Activated naive CD4-positive, alpha-beta T cell treated with anti-CD3 and anti-CD28 coated beads, Interleukin-2, amount 10 ng/mL, durations not matched to agents 7 days and 5 days (primary cell): ENCODE results near the gene SYTL1.

Experiments used
- CTCF ChIA-PET: fragments of 350-600 bp; sonication (Branson Sonifier 250); formaldehyde crosslinking; loops from one replicate; lab custom pipeline; 2021; ENCODE audit warnings: antibody characterized with exemption; lab: Charles Lee
- DNase-seq: peaks from one replicate; pipeline ENCODE4 v3.0.0-alpha.2; 2020
- H3K27ac Mint-ChIP-seq: one replicate; pipeline ENCODE4 v1.8.0; 2021; ENCODE audit warnings: mild to moderate bottlenecking, moderate library complexity, mixed read lengths
- H3K27me3 Mint-ChIP-seq: one replicate; pipeline ENCODE4 v1.8.0; 2021; ENCODE audit warnings: mild to moderate bottlenecking, mixed read lengths
- H3K36me3 Mint-ChIP-seq: one replicate; pipeline ENCODE4 v1.8.0; 2021; ENCODE audit warnings: mixed read lengths
- H3K4me1 Mint-ChIP-seq: one replicate; pipeline ENCODE4 v1.8.0; 2021; ENCODE audit warnings: mixed read lengths
- H3K4me3 Mint-ChIP-seq: one replicate; pipeline ENCODE4 v1.8.0; 2021; ENCODE audit warnings: mild to moderate bottlenecking, moderate library complexity, mixed read lengths
- H3K9me3 Mint-ChIP-seq: one replicate; pipeline ENCODE4 v1.8.0; 2021; ENCODE audit warnings: mixed read lengths

SYTL1 gene, protein sequence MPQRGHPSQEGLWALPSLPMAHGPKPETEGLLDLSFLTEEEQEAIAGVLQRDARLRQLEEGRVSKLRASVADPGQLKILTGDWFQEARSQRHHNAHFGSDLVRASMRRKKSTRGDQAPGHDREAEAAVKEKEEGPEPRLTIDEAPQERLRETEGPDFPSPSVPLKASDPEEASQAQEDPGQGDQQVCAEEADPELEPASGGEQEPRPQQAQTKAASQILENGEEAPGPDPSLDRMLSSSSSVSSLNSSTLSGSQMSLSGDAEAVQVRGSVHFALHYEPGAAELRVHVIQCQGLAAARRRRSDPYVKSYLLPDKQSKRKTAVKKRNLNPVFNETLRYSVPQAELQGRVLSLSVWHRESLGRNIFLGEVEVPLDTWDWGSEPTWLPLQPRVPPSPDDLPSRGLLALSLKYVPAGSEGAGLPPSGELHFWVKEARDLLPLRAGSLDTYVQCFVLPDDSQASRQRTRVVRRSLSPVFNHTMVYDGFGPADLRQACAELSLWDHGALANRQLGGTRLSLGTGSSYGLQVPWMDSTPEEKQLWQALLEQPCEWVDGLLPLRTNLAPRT

GRCh38 chr1:27341525-27342252, at the start of gene SYTL1:
SYTL1 (plus strand) TSS chr1:27342022; CDS start chr1:27345335, 3,313 bp downstream.
- H3K27me3 Mint-ChIP-seq: no peaks in the 10 kb centered on the region
- peak within 1 kb of the TSS; percentile 90 for H3K4me3 Mint-ChIP-seq
- CTCF ChIA-PET: interaction anchor here (0.6 to 3.2 kb wide), 8 partner anchors 9 to 50 kb away, joined by 3 to 26 read pairs (median 4); partner anchors contain the start of gene GPR3
- peak; percentile 81 for DNase-seq
- H3K36me3 Mint-ChIP-seq: peaks cover 41% of the 10 kb centered on the region
- peaks cover 59% of the 10 kb centered on the region for H3K4me1 Mint-ChIP-seq
- no peaks in the 10 kb centered on the region for H3K9me3 Mint-ChIP-seq
- peak within 1 kb of the TSS; percentile 90 for H3K27ac Mint-ChIP-seq

DNA sequence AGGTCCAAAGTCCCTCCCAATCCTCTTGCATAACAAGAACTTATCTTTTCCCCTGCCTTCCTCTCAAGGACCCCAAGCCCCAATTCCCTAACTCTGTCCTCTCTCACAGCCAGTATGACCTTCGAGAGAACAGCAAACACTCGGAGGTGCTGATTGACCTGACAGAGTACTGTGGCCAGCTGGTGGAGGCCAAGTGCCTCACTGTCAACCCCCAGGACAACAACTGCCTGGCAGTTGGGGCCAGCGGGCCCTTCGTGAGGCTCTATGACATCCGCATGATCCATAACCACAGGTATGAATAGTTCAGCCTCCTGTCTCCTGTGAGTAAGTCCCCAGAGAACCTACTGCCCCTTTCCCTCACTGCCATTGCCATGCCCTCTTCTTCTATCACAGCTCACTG, 49.7 kb upstream of the SYTL1 start:
- Mint-ChIP-seq H3K9me3 (no peaks in the 10 kb centered on the region), H3K27ac (no peak overlapping the region), H3K4me1 (no peaks in the 10 kb centered on the region), H3K27me3 (no peaks in the 10 kb centered on the region), H3K4me3 (no peak overlapping the region), H3K36me3 (peaks cover 29% of the 10 kb centered on the region)
- CTCF ChIA-PET: interaction anchor here (1.4 to 19.6 kb wide), 2 partner anchors 10 to 98 kb away, joined by 4 to 536 read pairs; partner anchors contain the start of genes CD164L2 and GPR3
- no peak for DNase-seq

GRCh38 chr1:27293915-27294314, 47.9 kb upstream of the SYTL1 start:
- CTCF ChIA-PET: interaction anchor here (0.9 to 19.6 kb wide), 4 partner anchors 10 to 249 kb away, joined by 3 to 536 read pairs (median 26); partner anchors contain the start of genes CD164L2 and GPR3
- Mint-ChIP-seq H3K9me3 (no peaks in the 10 kb centered on the region), H3K4me1 (no peaks in the 10 kb centered on the region), H3K27me3 (no peaks in the 10 kb centered on the region), H3K27ac (no peak overlapping the region), H3K4me3 (no peak overlapping the region), H3K36me3 (peaks cover 27% of the 10 kb centered on the region)
- DNase-seq: no peak

GRCh38 chr1:27296773-27297291, 45.0 kb upstream of the SYTL1 start:
- Mint-ChIP-seq H3K4me1 (no peaks in the 10 kb centered on the region), H3K4me3 (no peak overlapping the region), H3K27ac (no peak overlapping the region), H3K27me3 (no peaks in the 10 kb centered on the region), H3K9me3 (no peaks in the 10 kb centered on the region), H3K36me3 (peaks cover 27% of the 10 kb centered on the region)
- peak; percentile 79 for DNase-seq
- CTCF ChIA-PET: interaction anchor here (0.6 to 19.6 kb wide), 35 partner anchors 9 to 473 kb away, joined by 3 to 536 read pairs (median 4); partner anchors contain the start of genes CD164L2, GPR3, SYTL1 and WDTC1

- CTCF ChIA-PET: interaction anchor here (1.0 to 19.6 kb wide), 18 partner anchors 11 to 310 kb away, joined by 3 to 536 read pairs (median 4); partner anchors contain the start of genes CD164L2, GPR3 and SYTL1
- DNase-seq: no peak
- Mint-ChIP-seq H3K27ac (peak overlapping the region; percentile 52), H3K36me3 (peaks cover 23% of the 10 kb centered on the region), H3K9me3 (no peaks in the 10 kb centered on the region), H3K4me1 (no peaks in the 10 kb centered on the region), H3K27me3 (no peaks in the 10 kb centered on the region), H3K4me3 (no peak overlapping the region)
These were observed 43.9 kb upstream of the SYTL1 start for GRCh38 chr1:27297903-27298302.

DNA sequence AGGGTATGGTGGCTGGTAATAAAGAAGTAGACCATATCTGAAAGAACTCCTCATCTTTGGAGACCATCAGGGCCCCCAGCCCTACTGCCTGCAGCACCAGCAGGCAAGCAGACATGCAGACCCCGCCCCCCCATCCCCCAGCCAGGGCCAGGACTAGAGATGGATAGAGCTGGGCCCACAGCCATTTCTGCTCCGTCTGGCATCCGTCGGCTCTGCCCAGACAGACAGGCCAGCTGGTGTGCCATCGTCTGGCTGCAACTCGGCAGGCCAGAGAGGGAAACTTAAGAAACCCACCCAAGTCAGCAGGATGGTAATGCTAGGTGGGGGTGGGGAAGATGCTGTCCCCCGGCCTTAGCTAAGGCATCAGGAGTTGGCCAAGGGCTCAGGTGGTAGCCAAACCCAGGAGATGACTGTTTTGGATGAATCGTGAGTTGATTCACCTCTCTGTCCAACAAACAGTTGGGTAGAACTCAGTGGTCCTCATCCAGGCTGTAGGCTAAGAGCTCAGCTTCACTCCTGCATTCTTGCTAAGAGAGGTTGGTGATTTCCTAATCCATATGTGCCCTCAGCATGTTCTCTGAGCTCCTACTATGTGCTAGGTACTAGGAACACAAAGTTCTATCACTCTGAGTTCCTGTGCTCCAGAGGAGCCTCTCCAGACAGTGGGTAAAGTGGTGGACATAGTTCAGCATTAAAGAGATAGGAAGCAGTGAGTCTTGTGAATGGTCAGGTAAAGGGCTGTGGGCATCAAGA, 43.0 kb upstream of the SYTL1 start:
- Mint-ChIP-seq H3K9me3 (no peaks in the 10 kb centered on the region), H3K4me1 (no peaks in the 10 kb centered on the region), H3K4me3 (no peak overlapping the region), H3K27me3 (no peaks in the 10 kb centered on the region), H3K36me3 (peaks cover 21% of the 10 kb centered on the region), H3K27ac (no peak overlapping the region)
- no peak for DNase-seq
- CTCF ChIA-PET: interaction anchor here (0.8 to 19.6 kb wide), 19 partner anchors 10 to 364 kb away, joined by 3 to 536 read pairs (median 4); partner anchors contain the start of genes CD164L2, GPR3 and SYTL1

DNA sequence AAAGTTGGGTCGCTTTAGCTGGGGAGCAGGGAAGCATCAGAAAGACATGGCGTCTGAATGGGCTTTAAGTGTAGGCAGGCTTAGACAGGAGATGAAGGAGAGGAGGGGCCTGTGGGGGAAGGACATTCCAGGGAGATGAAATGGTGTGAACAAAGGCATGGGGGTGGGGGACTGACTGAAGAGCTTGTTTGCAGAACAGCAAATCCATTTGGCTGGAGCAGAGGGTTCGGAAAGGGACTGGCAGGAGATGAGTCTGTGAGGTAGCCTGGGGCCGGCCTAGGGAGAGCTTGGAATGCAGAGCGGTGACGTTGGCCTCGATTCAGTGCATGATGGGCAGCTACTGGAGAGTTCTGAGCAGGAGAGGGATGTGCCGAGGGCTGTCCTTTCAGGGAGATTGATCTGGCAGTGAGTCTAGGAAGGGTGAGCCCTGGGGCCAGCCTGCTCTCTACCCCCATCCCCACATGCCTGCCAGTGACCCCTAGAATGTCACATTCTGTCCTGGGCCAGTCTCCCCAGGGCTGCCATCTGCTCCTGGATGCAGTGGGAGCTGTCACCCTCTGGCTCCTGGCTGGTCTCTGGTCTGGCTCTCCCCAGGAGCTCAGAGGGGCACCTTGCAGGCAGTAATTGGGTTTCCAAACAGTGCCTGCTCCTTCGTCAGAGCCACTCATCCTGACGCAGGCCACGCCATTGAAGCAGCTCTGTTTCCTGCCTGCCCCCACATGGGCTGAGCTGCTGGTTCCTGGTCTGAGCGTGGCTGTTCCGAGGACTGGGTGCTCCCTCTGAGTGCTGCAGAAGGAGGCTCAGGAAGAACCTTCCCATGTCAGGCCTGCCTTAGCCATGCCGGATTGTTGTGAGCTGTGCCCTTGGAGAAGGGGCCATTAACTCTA, 42.2 kb upstream of the SYTL1 start:
- H3K4me3 Mint-ChIP-seq: no peak overlapping the region
- no peak for DNase-seq
- no peaks in the 10 kb centered on the region for H3K27me3 Mint-ChIP-seq
- H3K4me1 Mint-ChIP-seq: no peaks in the 10 kb centered on the region
- peaks cover 14% of the 10 kb centered on the region for H3K36me3 Mint-ChIP-seq
- H3K9me3 Mint-ChIP-seq: no peaks in the 10 kb centered on the region
- no peak overlapping the region for H3K27ac Mint-ChIP-seq
- CTCF ChIA-PET: interaction anchor here (0.8 to 19.6 kb wide), 26 partner anchors 9 to 364 kb away, joined by 3 to 536 read pairs (median 5); partner anchors contain the start of genes AHDC1, CD164L2, GPR3 and MAP3K6

DNA sequence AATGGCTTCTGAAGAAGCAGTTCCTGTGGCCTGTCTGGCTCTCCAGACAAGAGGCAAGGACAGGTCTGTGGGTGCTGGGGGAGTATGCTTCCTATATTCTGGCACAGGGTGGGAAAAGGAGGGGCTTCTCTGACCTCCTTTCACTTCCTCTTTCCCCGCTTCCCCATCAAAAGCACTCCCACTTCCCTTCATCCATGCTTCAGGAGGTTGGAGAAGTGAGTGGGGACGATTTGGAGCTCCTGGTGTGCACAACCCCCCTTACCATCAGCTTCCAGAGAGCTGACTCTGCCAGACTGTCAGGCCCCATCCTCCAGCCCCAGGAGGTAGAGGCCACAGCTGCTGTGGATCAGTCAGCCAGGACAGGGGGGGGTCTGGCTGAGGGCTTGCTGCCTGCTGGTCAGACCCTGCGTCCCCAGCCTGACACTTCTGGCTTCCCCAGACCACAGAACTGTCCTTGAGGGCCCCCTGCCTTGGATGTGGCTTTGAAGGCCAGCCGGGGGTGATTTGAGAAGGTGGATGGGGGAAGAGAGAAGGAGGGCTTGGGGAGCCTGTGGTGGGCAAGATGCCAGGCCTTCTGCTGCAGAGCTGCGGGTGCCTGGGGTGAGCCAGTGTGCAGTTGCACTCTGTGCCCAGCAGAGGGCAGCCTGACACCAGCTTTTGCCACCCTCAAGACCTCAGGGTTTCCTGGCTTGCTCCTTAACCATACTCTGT, 41.3 kb upstream of the SYTL1 start:
- CTCF ChIA-PET: interaction anchor here (0.6 to 19.6 kb wide), 28 partner anchors 9 to 363 kb away, joined by 3 to 536 read pairs (median 4); partner anchors contain the start of genes AHDC1, CD164L2, GPR3 and MAP3K6
- H3K4me3 Mint-ChIP-seq: no peak overlapping the region
- no peaks in the 10 kb centered on the region for H3K27me3 Mint-ChIP-seq
- peaks cover 13% of the 10 kb centered on the region for H3K36me3 Mint-ChIP-seq
- no peaks in the 10 kb centered on the region for H3K9me3 Mint-ChIP-seq
- H3K4me1 Mint-ChIP-seq: no peaks in the 10 kb centered on the region
- peak; percentile 80 for DNase-seq
- H3K27ac Mint-ChIP-seq: no peak overlapping the region

- CTCF ChIA-PET: interaction anchor here (0.6 to 19.6 kb wide), 28 partner anchors 9 to 362 kb away, joined by 3 to 536 read pairs (median 5); partner anchors contain the start of genes AHDC1, CD164L2, GPR3 and MAP3K6
- no peak overlapping the region for H3K27ac Mint-ChIP-seq
- peaks cover 13% of the 10 kb centered on the region for H3K36me3 Mint-ChIP-seq
- H3K4me1 Mint-ChIP-seq: no peaks in the 10 kb centered on the region
- H3K27me3 Mint-ChIP-seq: no peaks in the 10 kb centered on the region
- no peak overlapping the region for H3K4me3 Mint-ChIP-seq
- no peak for DNase-seq
- H3K9me3 Mint-ChIP-seq: no peaks in the 10 kb centered on the region
These were observed 40.8 kb upstream of the SYTL1 start for GRCh38 chr1:27301052-27301422.

GRCh38 chr1:27301582-27302199, 40.1 kb upstream of the SYTL1 start:
- Mint-ChIP-seq H3K4me1 (no peaks in the 10 kb centered on the region), H3K27me3 (no peaks in the 10 kb centered on the region)

DNA sequence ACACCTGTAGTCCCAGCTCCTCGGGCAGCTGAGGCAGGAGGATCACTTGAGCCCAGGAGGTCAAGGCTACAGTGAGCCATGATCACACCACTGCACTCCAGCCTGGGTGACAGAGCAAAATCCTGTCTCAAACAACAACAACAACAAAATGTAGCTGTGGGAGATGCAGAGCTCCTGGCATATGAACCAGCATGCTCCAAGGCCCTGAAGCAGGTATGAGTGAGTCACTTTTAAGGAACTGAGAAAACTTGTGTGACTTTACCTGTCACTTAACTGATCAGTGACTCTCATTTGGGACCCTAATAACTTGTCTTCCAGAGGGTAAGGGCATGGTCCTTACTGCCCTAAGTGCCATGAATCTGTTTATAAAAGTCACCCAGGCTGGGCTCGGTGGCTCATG, 39.2 kb upstream of the SYTL1 start:
- no peaks in the 10 kb centered on the region for H3K27me3 Mint-ChIP-seq
- H3K4me1 Mint-ChIP-seq: no peaks in the 10 kb centered on the region
- H3K4me3 Mint-ChIP-seq: no peak overlapping the region
- CTCF ChIA-PET: interaction anchor here (1.2 to 19.6 kb wide), 7 partner anchors 11 to 304 kb away, joined by 3 to 536 read pairs (median 25); partner anchors contain the start of genes AHDC1, CD164L2, GPR3 and MAP3K6
- H3K36me3 Mint-ChIP-seq: peaks cover 6% of the 10 kb centered on the region
- H3K9me3 Mint-ChIP-seq: no peaks in the 10 kb centered on the region
- no peak overlapping the region for H3K27ac Mint-ChIP-seq
- no peak for DNase-seq

More at GRCh38 chr1:27301582-27302199, 40.1 kb upstream of the SYTL1 start:
- DNase-seq: no peak
- Mint-ChIP-seq H3K4me3 (no peak overlapping the region), H3K36me3 (peaks cover 8% of the 10 kb centered on the region), H3K9me3 (no peaks in the 10 kb centered on the region), H3K27ac (no peak overlapping the region)
- CTCF ChIA-PET: interaction anchor here (0.7 to 19.6 kb wide), 14 partner anchors 9 to 361 kb away, joined by 3 to 536 read pairs (median 10); partner anchors contain the start of genes AHDC1, CD164L2, GPR3 and MAP3K6
